A673 (cell line): ENCODE measurements around the gene NAGS. TPM values are rescaled to one million over a fixed set of nuclear protein-coding genes. Genes with fewer than 3 reads are reported as not detected.

ENCODE experiments used
- BruUV-seq: library from RNA; stranded (reverse); fragments of 400-500 nt; replicated peaks from 2 replicates; lab custom pipeline; 2021; lab: Mats Ljungman, UMichigan
- CTCF ChIA-PET: fragments of 300-600 bp; sonication (Branson Sonifier 250); formaldehyde crosslinking; loops from one replicate; lab custom pipeline; 2022; ENCODE audit warnings: antibody characterized with exemption; lab: Charles Lee
- POLR2A ChIA-PET: fragments of 300-600 bp; sonication (Branson Sonifier 250); formaldehyde crosslinking; loops from one replicate; lab custom pipeline; 2022; ENCODE audit warnings: antibody characterized with exemption; ENCODE audit not compliant: low non-redundant PET; lab: Charles Lee
- DNase-seq: peaks from one replicate; pipeline ENCODE4 v3.0.0-alpha.2; 2015; ENCODE audit warnings: low spot score
- H3K27ac ChIP-seq: fragments of 200-600 bp; sonication (generic); 2 replicates; pipeline ENCODE4 v1.5.1; 2016; ENCODE audit warnings: mixed run types, low read depth, mild to moderate bottlenecking, mixed read lengths, antibody characterized with exemption, low read length; ENCODE audit not compliant: poor library complexity, severe bottlenecking
- H3K27me3 ChIP-seq: fragments of 200-600 bp; sonication (generic); replicated peaks from 2 replicates; pipeline ENCODE4 v1.6.1; 2017; ENCODE audit warnings: mixed run types, low read depth, mild to moderate bottlenecking, mixed read lengths, antibody characterized with exemption, low read length; ENCODE audit not compliant: insufficient read depth, poor library complexity
- H3K36me3 ChIP-seq: fragments of 200-600 bp; sonication (generic); 2 replicates; pipeline ENCODE4 v1.6.1; 2016; ENCODE audit warnings: mixed run types, mild to moderate bottlenecking, mixed read lengths, antibody characterized with exemption, low read length; ENCODE audit not compliant: insufficient read depth, poor library complexity, severe bottlenecking
- H3K4me1 ChIP-seq: fragments of 200-600 bp; sonication (generic); 2 replicates; pipeline ENCODE4 v1.6.1; 2017; ENCODE audit warnings: mixed run types, mild to moderate bottlenecking, mixed read lengths, antibody characterized with exemption, low read length; ENCODE audit not compliant: insufficient read depth, poor library complexity, severe bottlenecking
- H3K4me3 ChIP-seq: fragments of 200-600 bp; sonication (generic); 2 replicates; pipeline ENCODE4 v1.5.1; 2016; ENCODE audit warnings: low read depth, mixed run types, mild to moderate bottlenecking, mixed read lengths, low read length; ENCODE audit not compliant: poor library complexity, severe bottlenecking
- H3K9me3 ChIP-seq: fragments of 200-600 bp; sonication (generic); 2 replicates; pipeline ENCODE4 v1.6.1; 2016; ENCODE audit warnings: mixed run types, low read depth, mild to moderate bottlenecking, mixed read lengths, antibody characterized with exemption, low read length; ENCODE audit not compliant: poor library complexity, severe bottlenecking
- CTCF ChIP-seq: fragments of 300-800, 200-600 bp; sonication (generic); conservative IDR thresholded peaks from 2 replicates; pipeline ENCODE4 v1.5.1; 2017; ENCODE audit warnings: low read depth, mild to moderate bottlenecking, antibody characterized with exemption, low read length, moderate library complexity, mixed read lengths
- EZH2 ChIP-seq: fragments of 200-600 bp; sonication (generic); IDR thresholded peaks from 2 replicates; pipeline ENCODE4 v1.6.1; 2017; ENCODE audit warnings: borderline replicate concordance, low read depth, mild to moderate bottlenecking, mixed read lengths, antibody characterized with exemption, low read length; ENCODE audit not compliant: poor library complexity, severe bottlenecking
- intact Hi-C: fragments of 100-400 bp; cut with micrococcal nuclease; formaldehyde crosslinking; loops from one replicate; pipeline ENCODE4 v1.10.0; 2022; ENCODE audit not compliant: unreplicated experiment
- total RNA-seq: library from RNA; stranded (reverse); gene quantifications from 2 replicates; pipeline ENCODE4 v1.2.3, GENCODE V29; 2021

NAGS gene
- total RNA-seq, 1 experiment from 2014 or later: 0.24 TPM

- no TSS peak for BruUV-seq
- CTCF ChIA-PET: interaction anchor here (0.6 kb wide), 1 partner anchor 102 kb away, joined by 3 read pairs; no protein-coding TSS in a partner anchor
- Histone ChIP-seq H3K9me3 (no peaks in the 10 kb centered on the region), H3K36me3 (no peaks in the 10 kb centered on the region), H3K4me3 (no peak overlapping the region), H3K4me1 (no peaks in the 10 kb centered on the region), H3K27ac (no peak overlapping the region), H3K27me3 (no peaks in the 10 kb centered on the region)
- TF ChIP-seq CTCF (no peak), EZH2 (no peak)
- no peak for DNase-seq
- POLR2A ChIA-PET: no interaction called here
- intact Hi-C loops: no loop called here
These were observed 8.0 kb downstream of the NAGS start for GRCh38 chr17:44012391-44012790.

- TF ChIP-seq CTCF (no peak), EZH2 (no peak)
- ChIA-PET CTCF (no interaction called here), POLR2A (no interaction called here)
- Histone ChIP-seq H3K9me3 (no peaks in the 10 kb centered on the region), H3K27me3 (no peaks in the 10 kb centered on the region), H3K4me3 (no peak overlapping the region), H3K36me3 (no peaks in the 10 kb centered on the region), H3K27ac (no peak overlapping the region), H3K4me1 (no peaks in the 10 kb centered on the region)
- no peak for DNase-seq
- intact Hi-C loops: no loop called here
- no TSS peak for BruUV-seq
These were observed 8.5 kb downstream of the NAGS start for GRCh38 chr17:44012874-44013273.

GRCh38 chr17:44014133-44014436 lies 9.7 kb downstream of the NAGS start:
- TF ChIP-seq EZH2: no peak
- no peak for TF ChIP-seq CTCF
- Histone ChIP-seq H3K36me3 (no peaks in the 10 kb centered on the region), H3K4me3 (peak overlapping the region; percentile 82), H3K27me3 (no peaks in the 10 kb centered on the region), H3K27ac (peak overlapping the region; percentile 82), H3K9me3 (no peaks in the 10 kb centered on the region), H3K4me1 (no peaks in the 10 kb centered on the region)
- ChIA-PET POLR2A (no interaction called here), CTCF (no interaction called here)
- intact Hi-C loops: no loop called here
- no TSS peak for BruUV-seq
- no peak for DNase-seq
